Panc1 (cell line): ENCODE measurements around the gene TRABD2B. TPM values are rescaled to one million over a fixed set of nuclear protein-coding genes. Genes with fewer than 3 reads are reported as not detected.

Source experiments
- ATAC-seq: fragments of 200-7000 bp; cut with Tn5 transposase; 2 replicates; pipeline ENCODE4 v1.9.1; 2020; ENCODE audit warnings: mild to moderate bottlenecking, moderate library complexity
- BruUV-seq: library from RNA; stranded (reverse); fragments of 400-500 nt; replicated peaks from 2 replicates; lab custom pipeline; 2021; lab: Mats Ljungman, UMichigan
- CTCF ChIA-PET: fragments of 300-600 bp; sonication (Branson Sonifier 250); formaldehyde crosslinking; loops from one replicate; lab custom pipeline; 2022; ENCODE audit warnings: antibody characterized with exemption; lab: Charles Lee
- POLR2A ChIA-PET: fragments of 300-600 bp; sonication (Branson Sonifier 250); formaldehyde crosslinking; loops from one replicate; lab custom pipeline; 2022; ENCODE audit warnings: antibody characterized with exemption; lab: Charles Lee
- DNase-seq: peaks from one replicate; pipeline ENCODE4 v3.0.0-alpha.2; 2010; ENCODE audit warnings: low read depth, low spot score
- H3K27ac ChIP-seq: 2 replicates; pipeline ENCODE4 v1.5.1; 2011; ENCODE audit warnings: mild to moderate bottlenecking, low read length, inconsistent platforms
- H3K27me3 ChIP-seq: fragments of 200-500 bp; sonication (Bioruptor generic); 2 replicates; pipeline ENCODE4 v1.6.0; 2014; ENCODE audit warnings: low read length, inconsistent platforms; ENCODE audit not compliant: control insufficient read depth, insufficient read depth
- H3K36me3 ChIP-seq: fragments of 200-500 bp; sonication (Bioruptor generic); 2 replicates; pipeline ENCODE4 v1.5.1; 2014; ENCODE audit warnings: inconsistent platforms, mild to moderate bottlenecking, low read length, moderate library complexity; ENCODE audit not compliant: control insufficient read depth, insufficient read depth
- H3K4me1 ChIP-seq: 2 replicates; pipeline ENCODE4 v1.5.1; 2011; ENCODE audit warnings: inconsistent platforms, mild to moderate bottlenecking, low read length, moderate library complexity; ENCODE audit not compliant: control insufficient read depth, insufficient read depth
- H3K4me3 ChIP-seq, 2 experiments: 2 replicates each; pipeline ENCODE4 v1.5.1; 2011 to 2012; ENCODE audit warnings: low read depth in 2 of 2, low read length in 2 of 2, mild to moderate bottlenecking in 2 of 2, inconsistent platforms in 1 of 2, moderate library complexity in 1 of 2
- H3K9me3 ChIP-seq: fragments of 200-500 bp; sonication (Bioruptor generic); 2 replicates; pipeline ENCODE4 v1.5.1; 2014; ENCODE audit warnings: low read depth, mild to moderate bottlenecking, inconsistent platforms, low read length, moderate library complexity; ENCODE audit not compliant: control insufficient read depth, insufficient read depth
- POLR2AphosphoS5 ChIP-seq: IDR thresholded peaks from 2 replicates; pipeline ENCODE4 v1.6.1; 2012; ENCODE audit warnings: mild to moderate bottlenecking, low read depth, low read length, moderate library complexity
- SIN3A ChIP-seq: IDR thresholded peaks from 2 replicates; pipeline ENCODE4 v1.6.1; 2012; ENCODE audit warnings: low read depth, mild to moderate bottlenecking, low read length, moderate library complexity, borderline replicate concordance; ENCODE audit not compliant: insufficient read depth
- TCF7L2 ChIP-seq: IDR thresholded peaks from 2 replicates; pipeline ENCODE4 v1.6.1; 2011; ENCODE audit warnings: mild to moderate bottlenecking, low read depth, low read length, inconsistent platforms
- in situ Hi-C: cut with HindIII; loops from 2 replicates; pipeline ENCODE4 v1.10.0; 2016; ENCODE audit warnings: low sequenced_read_pairs, low pct_unique_long_range_greater_than_20kb
- intact Hi-C: fragments of 100-400 bp; cut with micrococcal nuclease; formaldehyde crosslinking; loops from one replicate; pipeline ENCODE4 v1.10.0; 2022; ENCODE audit not compliant: unreplicated experiment
- total RNA-seq: library from RNA; stranded (reverse); gene quantifications from one replicate; pipeline ENCODE4 v1.2.1, GENCODE V29; 2021; ENCODE audit not compliant: unreplicated experiment
- TF ChIP-seq, protein P1 (sequence below), 2 experiments: IDR thresholded peaks; 2 replicates each; pipeline ENCODE4 v1.6.1; 2011 to 2012; ENCODE audit warnings: low read depth in 2 of 2, control low read depth in 1 of 2, low read length in 1 of 2, mild to moderate bottlenecking in 1 of 2, moderate library complexity in 1 of 2; ENCODE audit not compliant: insufficient read depth in 1 of 2
- TF ChIP-seq, protein P2 (sequence below): fragments of 450-650 bp; IDR thresholded peaks from 2 replicates; pipeline ENCODE4 v1.5.1; 2017; ENCODE audit warnings: mild to moderate bottlenecking

The TRABD2B gene
- total RNA-seq, 1 experiment from 2014 or later = not detected

DNA sequence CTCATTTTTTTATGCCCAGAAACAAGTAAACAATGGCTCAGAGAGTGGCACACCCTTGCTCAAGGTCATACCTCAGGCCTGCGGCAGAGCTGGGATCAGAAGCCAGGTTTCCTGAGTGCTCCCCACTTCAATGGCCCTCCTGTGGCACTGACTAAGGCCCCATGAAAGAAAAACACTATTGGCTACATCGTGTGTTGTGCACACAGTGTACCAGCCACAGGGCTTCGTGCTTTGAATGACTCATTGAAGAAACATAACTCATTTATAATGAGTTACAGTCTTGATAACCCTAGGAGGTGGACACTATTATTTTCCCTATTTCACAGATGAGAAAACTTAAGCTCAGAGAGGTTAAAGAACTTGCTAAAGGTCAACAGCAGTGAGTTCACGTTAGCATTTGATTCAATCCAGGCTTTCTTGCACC is 91.2 kb downstream of the TRABD2B start:
- no peaks in the 10 kb centered on the region for H3K36me3 ChIP-seq
- intact Hi-C loops (no loop called here), in situ Hi-C loops (no loop called here)
- DNase-seq (no peak), ATAC-seq (no peak)
- ChIA-PET CTCF (no interaction called here), POLR2A (no interaction called here)
- TF ChIP-seq SIN3A (no peak), POLR2AphosphoS5 (no peak), TCF7L2 (no peak)
- TF ChIP-seq, protein P1, sequence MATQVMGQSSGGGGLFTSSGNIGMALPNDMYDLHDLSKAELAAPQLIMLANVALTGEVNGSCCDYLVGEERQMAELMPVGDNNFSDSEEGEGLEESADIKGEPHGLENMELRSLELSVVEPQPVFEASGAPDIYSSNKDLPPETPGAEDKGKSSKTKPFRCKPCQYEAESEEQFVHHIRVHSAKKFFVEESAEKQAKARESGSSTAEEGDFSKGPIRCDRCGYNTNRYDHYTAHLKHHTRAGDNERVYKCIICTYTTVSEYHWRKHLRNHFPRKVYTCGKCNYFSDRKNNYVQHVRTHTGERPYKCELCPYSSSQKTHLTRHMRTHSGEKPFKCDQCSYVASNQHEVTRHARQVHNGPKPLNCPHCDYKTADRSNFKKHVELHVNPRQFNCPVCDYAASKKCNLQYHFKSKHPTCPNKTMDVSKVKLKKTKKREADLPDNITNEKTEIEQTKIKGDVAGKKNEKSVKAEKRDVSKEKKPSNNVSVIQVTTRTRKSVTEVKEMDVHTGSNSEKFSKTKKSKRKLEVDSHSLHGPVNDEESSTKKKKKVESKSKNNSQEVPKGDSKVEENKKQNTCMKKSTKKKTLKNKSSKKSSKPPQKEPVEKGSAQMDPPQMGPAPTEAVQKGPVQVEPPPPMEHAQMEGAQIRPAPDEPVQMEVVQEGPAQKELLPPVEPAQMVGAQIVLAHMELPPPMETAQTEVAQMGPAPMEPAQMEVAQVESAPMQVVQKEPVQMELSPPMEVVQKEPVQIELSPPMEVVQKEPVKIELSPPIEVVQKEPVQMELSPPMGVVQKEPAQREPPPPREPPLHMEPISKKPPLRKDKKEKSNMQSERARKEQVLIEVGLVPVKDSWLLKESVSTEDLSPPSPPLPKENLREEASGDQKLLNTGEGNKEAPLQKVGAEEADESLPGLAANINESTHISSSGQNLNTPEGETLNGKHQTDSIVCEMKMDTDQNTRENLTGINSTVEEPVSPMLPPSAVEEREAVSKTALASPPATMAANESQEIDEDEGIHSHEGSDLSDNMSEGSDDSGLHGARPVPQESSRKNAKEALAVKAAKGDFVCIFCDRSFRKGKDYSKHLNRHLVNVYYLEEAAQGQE (IDR thresholded peaks at IDR 0.05; ENCODE audit: insufficient read depth in 1 of 2, low read depth in 2 of 2, low read length in 1 of 2) = no peak
- TF ChIP-seq, protein P2, sequence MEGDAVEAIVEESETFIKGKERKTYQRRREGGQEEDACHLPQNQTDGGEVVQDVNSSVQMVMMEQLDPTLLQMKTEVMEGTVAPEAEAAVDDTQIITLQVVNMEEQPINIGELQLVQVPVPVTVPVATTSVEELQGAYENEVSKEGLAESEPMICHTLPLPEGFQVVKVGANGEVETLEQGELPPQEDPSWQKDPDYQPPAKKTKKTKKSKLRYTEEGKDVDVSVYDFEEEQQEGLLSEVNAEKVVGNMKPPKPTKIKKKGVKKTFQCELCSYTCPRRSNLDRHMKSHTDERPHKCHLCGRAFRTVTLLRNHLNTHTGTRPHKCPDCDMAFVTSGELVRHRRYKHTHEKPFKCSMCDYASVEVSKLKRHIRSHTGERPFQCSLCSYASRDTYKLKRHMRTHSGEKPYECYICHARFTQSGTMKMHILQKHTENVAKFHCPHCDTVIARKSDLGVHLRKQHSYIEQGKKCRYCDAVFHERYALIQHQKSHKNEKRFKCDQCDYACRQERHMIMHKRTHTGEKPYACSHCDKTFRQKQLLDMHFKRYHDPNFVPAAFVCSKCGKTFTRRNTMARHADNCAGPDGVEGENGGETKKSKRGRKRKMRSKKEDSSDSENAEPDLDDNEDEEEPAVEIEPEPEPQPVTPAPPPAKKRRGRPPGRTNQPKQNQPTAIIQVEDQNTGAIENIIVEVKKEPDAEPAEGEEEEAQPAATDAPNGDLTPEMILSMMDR = no peak
- H3K27me3 ChIP-seq = peaks cover 8% of the 10 kb centered on the region
- H3K27ac ChIP-seq = no peak overlapping the region
- no TSS peak for BruUV-seq
- no peaks in the 10 kb centered on the region for H3K4me1 ChIP-seq
- no peaks in the 10 kb centered on the region for H3K9me3 ChIP-seq
- H3K4me3 ChIP-seq = no peak overlapping the region

DNA sequence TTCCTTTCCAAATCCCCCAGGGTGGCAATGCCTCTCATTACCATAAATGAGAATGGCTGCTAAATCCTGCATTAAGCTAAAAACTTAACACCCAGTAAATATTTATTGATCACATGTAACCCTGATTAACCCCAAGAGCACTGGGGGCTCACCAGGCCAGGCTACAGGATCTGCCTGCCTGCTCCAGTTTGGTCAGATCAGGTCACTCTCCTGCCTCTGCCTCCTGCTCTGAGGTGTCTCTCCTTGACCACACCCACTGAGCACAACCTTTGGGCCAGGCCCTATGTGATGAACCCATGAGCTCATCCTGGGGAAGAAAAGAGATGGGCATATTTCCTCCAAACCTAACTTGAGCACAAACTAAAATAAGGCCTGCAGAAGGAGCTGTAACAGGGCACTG is 93.5 kb downstream of the TRABD2B start:
- BruUV-seq = no TSS peak
- intact Hi-C loops (no loop called here), in situ Hi-C loops (no loop called here)
- H3K4me3 ChIP-seq = no peak overlapping the region
- DNase-seq (no peak), ATAC-seq (no peak)
- ChIA-PET CTCF (no interaction called here), POLR2A (no interaction called here)
- no peak overlapping the region for H3K27ac ChIP-seq
- TF ChIP-seq POLR2AphosphoS5 (no peak), SIN3A (no peak), TCF7L2 (no peak)
- TF ChIP-seq, protein P1 (IDR thresholded peaks at IDR 0.05; ENCODE audit: insufficient read depth in 1 of 2, low read depth in 2 of 2, low read length in 1 of 2) = no peak
- TF ChIP-seq, protein P2 = no peak
- no peaks in the 10 kb centered on the region for H3K9me3 ChIP-seq
- no peaks in the 10 kb centered on the region for H3K4me1 ChIP-seq
- H3K27me3 ChIP-seq = peaks cover 8% of the 10 kb centered on the region
- H3K36me3 ChIP-seq = no peaks in the 10 kb centered on the region
